Loucy (cell line): ENCODE results near the gene PPP2R2B.

Source experiments
- H2AFZ ChIP-seq: fragments of 200-600 bp; sonication (generic); 2 replicates; pipeline ENCODE4 v1.6.0; 2016; ENCODE audit warnings: antibody characterized with exemption, mild to moderate bottlenecking, low read length, moderate library complexity
- H3F3A ChIP-seq: fragments of 200-600 bp; 2 replicates; pipeline ENCODE4 v1.6.0; 2016; ENCODE audit warnings: antibody characterized with exemption, low read depth, mild to moderate bottlenecking
- H3K27me3 ChIP-seq: fragments of 200-600 bp; sonication (generic); 2 replicates; pipeline ENCODE4 v1.6.1; 2014; ENCODE audit warnings: low read length, mild to moderate bottlenecking; ENCODE audit not compliant: insufficient read depth, poor library complexity, severe bottlenecking
- H3K36me3 ChIP-seq: fragments of 200-600 bp; sonication (generic); 2 replicates; pipeline ENCODE4 v1.6.1; 2016; ENCODE audit warnings: low read length; ENCODE audit not compliant: insufficient read depth
- H3K4me1 ChIP-seq: fragments of 200-600 bp; sonication (generic); 2 replicates; pipeline ENCODE4 v1.5.1; 2014; ENCODE audit warnings: low read length, mild to moderate bottlenecking; ENCODE audit not compliant: insufficient read depth, poor library complexity, severe bottlenecking
- H3K4me2 ChIP-seq: fragments of 200-600 bp; sonication (generic); 2 replicates; pipeline ENCODE4 v1.6.0; 2014; ENCODE audit warnings: antibody characterized with exemption, low read length, low read depth, mild to moderate bottlenecking; ENCODE audit not compliant: poor library complexity, severe bottlenecking
- H3K4me3 ChIP-seq: fragments of 200-600 bp; sonication (generic); 2 replicates; pipeline ENCODE4 v1.5.1; 2014; ENCODE audit warnings: low read length, mild to moderate bottlenecking, mixed read lengths; ENCODE audit not compliant: poor library complexity, severe bottlenecking
- H3K79me2 ChIP-seq: fragments of 200-600 bp; sonication (generic); 2 replicates; pipeline ENCODE4 v1.6.1; 2014; ENCODE audit warnings: low read length; ENCODE audit not compliant: insufficient read depth
- H3K9ac ChIP-seq: fragments of 200-600 bp; sonication (generic); 2 replicates; pipeline ENCODE4 v1.6.0; 2014; ENCODE audit warnings: mild to moderate bottlenecking, low read depth, low read length, moderate library complexity; ENCODE audit not compliant: poor library complexity, severe bottlenecking
- H3K9me2 ChIP-seq: fragments of 200-600 bp; sonication (generic); replicated peaks from 2 replicates; pipeline ENCODE4 v1.6.1; 2016; ENCODE audit warnings: low read depth, low read length, mixed read lengths
- H3K9me3 ChIP-seq: fragments of 200-600 bp; sonication (generic); 2 replicates; pipeline ENCODE4 v1.6.1; 2014; ENCODE audit warnings: mild to moderate bottlenecking, antibody characterized with exemption, low read length, low read depth; ENCODE audit not compliant: insufficient read depth
- H4K20me1 ChIP-seq: fragments of 200-600 bp; sonication (generic); 2 replicates; pipeline ENCODE4 v1.6.0; 2014; ENCODE audit warnings: antibody characterized with exemption, low read length, mild to moderate bottlenecking; ENCODE audit not compliant: insufficient read depth, poor library complexity, severe bottlenecking
- CTCF ChIP-seq: fragments of 200-600 bp; sonication (generic); conservative IDR thresholded peaks from 2 replicates; pipeline ENCODE4 v1.5.1; 2014; ENCODE audit warnings: mild to moderate bottlenecking, antibody characterized with exemption, low read length
- EZH2phosphoT487 ChIP-seq: fragments of 200-600 bp; IDR thresholded peaks from 2 replicates; pipeline ENCODE4 v1.6.1; 2018; ENCODE audit warnings: antibody characterized with exemption, mild to moderate bottlenecking, moderate library complexity, borderline replicate concordance

PPP2R2B gene

GRCh38 chr5:146892231-146892630, 13.7 kb upstream of the PPP2R2B start:
- Histone ChIP-seq H3K4me1 (peaks cover 5% of the 10 kb centered on the region), H2AFZ (no peak overlapping the region), H3K9ac (no peak overlapping the region), H3K4me3 (no peak overlapping the region), H3K27me3 (no peaks in the 10 kb centered on the region), H4K20me1 (no peaks in the 10 kb centered on the region), H3K79me2 (no peaks in the 10 kb centered on the region), H3K36me3 (no peaks in the 10 kb centered on the region), H3K4me2 (no peak overlapping the region), H3K9me3 (no peaks in the 10 kb centered on the region), H3K9me2 (no peaks in the 10 kb centered on the region), H3F3A (no peaks in the 10 kb centered on the region)
- TF ChIP-seq EZH2phosphoT487: no peak
- no peak for TF ChIP-seq CTCF

- H3K9me3 ChIP-seq: no peaks in the 10 kb centered on the region
- H3K36me3 ChIP-seq: no peaks in the 10 kb centered on the region
- no peak overlapping the region for H2AFZ ChIP-seq
- no peak overlapping the region for H3K9ac ChIP-seq
- H3K4me1 ChIP-seq: peaks cover 5% of the 10 kb centered on the region
- TF ChIP-seq CTCF (no peak), EZH2phosphoT487 (no peak)
- H3K27me3 ChIP-seq: no peaks in the 10 kb centered on the region
- H3F3A ChIP-seq: no peaks in the 10 kb centered on the region
- no peak overlapping the region for H3K4me2 ChIP-seq
- no peaks in the 10 kb centered on the region for H3K79me2 ChIP-seq
- H3K4me3 ChIP-seq: no peak overlapping the region
- no peaks in the 10 kb centered on the region for H3K9me2 ChIP-seq
- no peaks in the 10 kb centered on the region for H4K20me1 ChIP-seq
These were observed 13.0 kb upstream of the PPP2R2B start for GRCh38 chr5:146891511-146891910.

- Histone ChIP-seq H3K79me2 (no peaks in the 10 kb centered on the region), H3K4me3 (no peak overlapping the region), H3F3A (no peaks in the 10 kb centered on the region), H3K27me3 (no peaks in the 10 kb centered on the region), H2AFZ (no peak overlapping the region; the same call in 1 of the 2 replicates), H3K4me2 (no peak overlapping the region), H3K9me3 (no peaks in the 10 kb centered on the region), H3K9ac (no peak overlapping the region), H3K36me3 (no peaks in the 10 kb centered on the region), H3K4me1 (peaks cover 5% of the 10 kb centered on the region), H3K9me2 (no peaks in the 10 kb centered on the region), H4K20me1 (no peaks in the 10 kb centered on the region)
- TF ChIP-seq EZH2phosphoT487 (no peak), CTCF (no peak)
These were observed 12.3 kb upstream of the PPP2R2B start for GRCh38 chr5:146890731-146891440.
